ENCODE results near the gene FGF18. TPM values are rescaled to one million over a fixed set of nuclear protein-coding genes. Genes with fewer than 3 reads are reported as not detected.

Gene FGF18
- total and polyA plus RNA-seq, 4 donors: 0.08 TPM; not detected in 3

- Histone ChIP-seq H3K9ac (ENCODE audit: low read depth in 1 of 2, low read length in 2 of 2) (no peak overlapping the region), H3K4me3 (ENCODE audit: low read depth in 1 of 3, low read length in 3 of 3) (no peak overlapping the region), H3K27ac (ENCODE audit: low read depth in 1 of 2, low read length in 2 of 2) (no peak overlapping the region), H3K36me3 (ENCODE audit: control insufficient read depth in 4 of 4, insufficient read depth in 3 of 4, low read depth in 1 of 4, low read length in 3 of 4) (no peaks in the 10 kb centered on the region), H3K27me3 (ENCODE audit: control insufficient read depth in 4 of 4, insufficient read depth in 4 of 4, low read length in 3 of 4) (no peaks in the 10 kb centered on the region), H3K9me3 (ENCODE audit: control insufficient read depth in 4 of 4, low read length in 3 of 4) (no peaks in the 10 kb centered on the region), H3K4me1 (ENCODE audit: control insufficient read depth in 4 of 4, insufficient read depth in 4 of 4, low read length in 3 of 4) (no peaks in the 10 kb centered on the region)
- TF ChIP-seq TAF1 (conservative IDR thresholded peaks at IDR 0.05) (no peak), RAD21 (IDR thresholded peaks at IDR 0.05) (no peak), JUND (IDR thresholded peaks at IDR 0.05) (no peak), EGR1 (IDR thresholded peaks at IDR 0.05; ENCODE audit: low read depth in 2 of 2) (no peak), YY1 (IDR thresholded peaks at IDR 0.05) (no peak), FOXA2 (IDR thresholded peaks at IDR 0.05) (no peak), SP1 (IDR thresholded peaks at IDR 0.05) (no peak), RXRA (IDR thresholded peaks at IDR 0.05) (no peak), ATF3 (IDR thresholded peaks at IDR 0.05) (no peak), HNF4A (conservative IDR thresholded peaks at IDR 0.05) (no peak), ZBTB33 (IDR thresholded peaks at IDR 0.05) (no peak), NR2F2 (IDR thresholded peaks at IDR 0.05) (no peak), CTCF (IDR thresholded peaks at IDR 0.05; ENCODE audit: low read depth, low read length, missing input control) (no peak), FOXA1 (IDR thresholded peaks at IDR 0.05) (no peak), MAX (IDR thresholded peaks at IDR 0.05) (no peak)
- WGBS: 79% methylated on average over 16 of the region's 16 CpGs
- no peak for DNase-seq (ENCODE audit: low spot score)
These were observed 9.5 kb downstream of the FGF18 start for GRCh38 chr5:171428809-171429542.

- Histone ChIP-seq H3K27me3 (ENCODE audit: control insufficient read depth in 4 of 4, insufficient read depth in 4 of 4, low read length in 3 of 4) (no peaks in the 10 kb centered on the region), H3K4me3 (ENCODE audit: low read depth in 1 of 3, low read length in 3 of 3) (no peak overlapping the region), H3K9ac (ENCODE audit: low read depth in 1 of 2, low read length in 2 of 2) (no peak overlapping the region), H3K4me1 (ENCODE audit: control insufficient read depth in 4 of 4, insufficient read depth in 4 of 4, low read length in 3 of 4) (no peaks in the 10 kb centered on the region), H3K36me3 (ENCODE audit: control insufficient read depth in 4 of 4, insufficient read depth in 3 of 4, low read depth in 1 of 4, low read length in 3 of 4) (no peaks in the 10 kb centered on the region), H3K27ac (ENCODE audit: low read depth in 1 of 2, low read length in 2 of 2) (no peak overlapping the region), H3K9me3 (ENCODE audit: control insufficient read depth in 4 of 4, low read length in 3 of 4) (no peaks in the 10 kb centered on the region)
- TF ChIP-seq FOXA1 (IDR thresholded peaks at IDR 0.05) (no peak), RXRA (IDR thresholded peaks at IDR 0.05) (no peak), EGR1 (IDR thresholded peaks at IDR 0.05; ENCODE audit: low read depth in 2 of 2) (no peak), NR2F2 (IDR thresholded peaks at IDR 0.05) (no peak), TAF1 (conservative IDR thresholded peaks at IDR 0.05) (no peak), YY1 (IDR thresholded peaks at IDR 0.05) (no peak)
- WGBS: 91% methylated on average over 4 of the region's 4 CpGs
- no peak for DNase-seq (ENCODE audit: low spot score)
These were observed 10.1 kb downstream of the FGF18 start for GRCh38 chr5:171429543-171429910.
